HuH-7.5 (cell line): ENCODE data around the gene FCHSD2.
A peak's percentile ranks its signal among the peaks of the same experiment; 100 is the strongest.

Experiments used
- DNase-seq: peaks from one replicate; pipeline ENCODE4 v3.0.0; 2011; ENCODE audit warnings: low spot score

FCHSD2 gene

DNA sequence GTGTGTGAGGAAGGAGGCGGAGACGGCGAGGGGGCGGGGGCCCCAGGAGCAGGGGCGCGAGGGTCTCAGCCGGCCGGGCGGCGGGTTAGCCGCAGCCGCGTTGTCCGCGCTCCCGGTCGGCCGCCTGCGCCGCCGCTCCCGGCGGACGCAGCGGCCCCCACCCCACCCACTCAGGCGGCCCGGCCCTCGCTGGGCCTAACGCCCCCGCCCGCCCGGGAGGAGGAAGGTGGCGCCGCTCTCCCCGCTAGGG lies at the start of gene FCHSD2:
Gene FCHSD2, minus strand, starts transcription at position 191 of the 250 bp plus-strand sequence. CDS start 441 bp downstream, outside the sequence.
- DNase-seq = no peak

DNA sequence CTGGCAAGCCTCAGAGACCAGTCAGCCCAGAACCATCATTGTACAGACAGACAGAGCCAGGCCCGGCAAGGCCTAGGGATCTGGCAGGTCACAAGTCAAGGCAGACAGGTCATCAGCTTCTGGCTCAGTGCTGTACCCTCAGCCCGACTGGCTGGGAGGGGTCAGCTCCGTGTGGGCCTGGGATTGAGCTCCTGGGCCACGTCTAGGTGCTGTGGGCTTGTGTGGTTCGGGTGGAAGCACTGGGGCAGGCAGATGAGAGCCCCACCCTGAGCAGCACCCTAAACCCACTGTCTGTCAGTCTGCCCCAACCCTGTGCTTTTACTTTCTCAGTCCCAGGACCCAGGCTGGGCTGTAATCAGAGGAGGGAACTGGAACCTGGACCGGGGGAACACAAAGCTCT lies 49.0 kb upstream of the FCHSD2 start:
- DNase-seq = no peak

GRCh38 chr11:73190557-73190885 lies 48.4 kb upstream of the FCHSD2 start:
- no peak for DNase-seq

DNA sequence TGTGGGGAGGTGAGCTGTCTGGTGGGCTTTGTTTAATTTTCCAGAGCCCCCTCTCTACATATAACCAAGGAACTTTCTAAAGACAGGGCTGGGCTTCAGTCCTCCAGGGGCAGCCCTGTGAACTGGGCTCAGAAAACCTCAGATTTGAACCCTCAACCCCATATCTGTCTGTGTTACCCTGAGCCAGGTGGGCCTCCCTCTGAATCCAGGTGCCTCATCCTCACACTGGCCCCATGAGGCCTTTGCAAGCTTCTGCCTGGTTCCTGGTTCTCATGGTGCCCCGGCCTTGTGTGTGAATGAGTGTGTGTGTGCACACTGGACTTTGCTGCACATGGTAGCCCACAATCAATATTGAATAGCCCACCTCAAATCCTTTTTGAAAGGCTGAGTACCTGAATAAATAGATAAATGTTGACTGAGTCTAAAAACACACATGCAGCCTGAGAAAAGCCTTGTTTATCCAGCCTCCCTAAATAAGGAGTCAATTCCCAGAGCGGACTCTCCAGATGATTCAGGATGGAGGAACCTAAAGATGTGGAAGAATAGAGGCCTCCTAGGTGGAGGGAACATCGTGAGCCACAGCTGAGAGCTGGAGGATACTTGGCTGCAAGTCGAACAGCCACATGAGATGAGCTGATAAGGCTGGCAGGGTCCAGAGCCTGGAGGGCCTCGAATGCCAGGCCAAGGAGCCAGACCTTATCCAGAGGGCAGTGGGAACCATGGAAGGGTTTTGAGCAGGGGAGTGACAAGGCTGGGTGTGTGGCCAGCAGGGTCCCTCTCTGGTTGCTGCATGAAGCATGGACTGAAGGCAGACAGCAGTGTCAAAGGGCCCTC lies 47.8 kb upstream of the FCHSD2 start:
- no peak for DNase-seq

- no peak for DNase-seq
Measured at GRCh38 chr11:73189315-73189714, 47.2 kb upstream of the FCHSD2 start.

DNA sequence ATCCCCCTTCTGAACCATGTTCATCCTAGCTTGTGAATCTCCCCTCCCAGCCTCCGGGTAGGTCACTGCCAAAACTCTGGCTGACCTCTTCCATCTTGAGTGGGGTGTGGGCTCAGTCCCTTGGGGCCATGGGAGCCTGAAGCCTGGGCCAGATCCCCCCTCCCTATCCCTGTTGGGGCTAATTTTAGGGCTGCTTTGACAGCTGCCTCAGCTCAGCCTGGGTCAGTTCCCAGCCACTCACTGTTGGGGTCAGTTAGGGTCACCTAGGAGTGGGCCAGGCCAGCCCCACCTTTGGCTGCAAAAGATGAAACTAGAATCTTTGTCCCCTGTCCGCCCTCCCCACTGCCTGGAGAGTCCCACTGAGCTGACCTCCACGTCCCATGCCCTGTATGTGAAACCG lies 46.2 kb upstream of the FCHSD2 start:
- no peak for DNase-seq

- no peak for DNase-seq
Measured at GRCh38 chr11:73187854-73188253, 45.7 kb upstream of the FCHSD2 start.

- DNase-seq = no peak
Measured at GRCh38 chr11:73186886-73187285, 44.8 kb upstream of the FCHSD2 start.

- no peak for DNase-seq
Measured at GRCh38 chr11:73186294-73186850, 44.3 kb upstream of the FCHSD2 start.

- DNase-seq = no peak
Measured at GRCh38 chr11:73185680-73186293, 43.7 kb upstream of the FCHSD2 start.

DNA sequence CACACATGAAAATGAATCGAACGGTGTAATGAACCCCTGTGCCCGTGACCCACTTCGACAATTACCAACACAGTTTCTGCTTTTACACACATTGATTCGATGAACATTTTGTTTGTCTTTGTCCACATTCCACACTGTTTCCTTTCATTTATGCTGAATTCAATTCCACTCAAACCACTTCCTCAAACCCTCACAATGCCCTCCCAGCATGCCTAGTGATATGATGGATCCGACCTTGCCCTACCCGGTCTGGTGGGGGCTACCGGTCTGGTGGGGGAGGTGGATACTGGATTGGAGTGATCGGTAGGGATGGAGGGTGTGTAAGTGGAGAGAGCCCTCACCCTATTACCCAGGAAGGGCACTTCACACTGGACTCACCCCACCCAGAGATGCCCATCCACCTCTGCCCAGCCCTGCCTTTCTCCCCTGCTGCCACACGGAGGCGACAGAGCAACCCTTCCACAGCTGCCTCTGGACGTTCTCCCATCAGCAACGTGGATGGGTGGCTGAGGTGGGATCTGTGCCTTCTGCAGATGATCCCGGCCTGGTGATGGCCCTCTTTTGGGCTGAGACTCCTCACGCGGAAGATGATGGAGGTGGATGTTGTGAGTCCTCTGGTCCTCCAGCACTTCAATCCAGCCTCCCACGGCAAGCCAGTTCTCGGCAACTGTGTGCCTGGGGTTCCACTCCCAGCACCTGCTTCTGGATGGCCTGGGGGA lies 43.0 kb upstream of the FCHSD2 start:
- peak; percentile 63 for DNase-seq

GRCh38 chr11:73182824-73183321 lies 40.8 kb upstream of the FCHSD2 start:
- no peak for DNase-seq

- no peak for DNase-seq
Measured at GRCh38 chr11:73178681-73179080, 36.6 kb upstream of the FCHSD2 start.

DNA sequence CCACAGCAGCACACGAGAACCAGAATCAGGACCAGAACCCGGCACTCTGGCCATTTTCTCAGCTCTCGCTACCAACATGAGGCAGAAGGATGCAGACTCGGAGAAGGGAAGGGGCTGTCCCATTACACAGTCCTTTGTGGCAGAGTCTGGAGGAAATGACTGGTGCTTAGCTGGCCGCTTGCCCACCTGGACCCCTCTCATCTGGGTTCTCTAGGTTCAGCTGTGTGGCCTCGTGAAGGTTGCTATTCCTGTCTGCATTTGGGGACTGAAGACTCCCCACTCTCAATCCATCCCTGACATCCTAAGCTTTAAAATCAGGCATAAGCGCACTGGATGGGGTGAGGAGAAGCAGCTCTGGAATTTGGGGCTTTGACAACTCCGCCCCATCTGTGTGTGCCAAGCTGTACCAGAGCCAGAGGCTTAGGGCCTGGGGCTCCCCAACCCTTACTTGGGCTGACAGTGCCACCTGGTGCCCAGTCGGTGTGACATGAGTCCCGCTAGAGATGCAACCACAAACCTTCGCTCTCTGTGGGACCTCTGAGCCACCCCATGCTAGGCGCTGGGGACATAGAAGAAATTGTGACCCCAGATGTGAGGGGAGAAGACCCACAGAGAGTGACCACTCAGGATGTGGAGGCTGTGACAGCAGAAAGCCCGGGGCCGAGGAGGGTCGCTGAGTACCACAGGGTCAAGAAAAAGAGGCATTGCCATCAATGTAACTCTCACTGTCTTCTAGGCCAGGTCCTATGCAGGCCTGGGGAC lies 35.8 kb upstream of the FCHSD2 start:
- DNase-seq = peak; percentile 66

- no peak for DNase-seq
Measured at GRCh38 chr11:73177380-73177777, 35.3 kb upstream of the FCHSD2 start.

- DNase-seq = no peak
Measured at GRCh38 chr11:73176874-73177155, 34.7 kb upstream of the FCHSD2 start.

- DNase-seq = no peak
Measured at GRCh38 chr11:73176145-73176873, 34.2 kb upstream of the FCHSD2 start.

DNA sequence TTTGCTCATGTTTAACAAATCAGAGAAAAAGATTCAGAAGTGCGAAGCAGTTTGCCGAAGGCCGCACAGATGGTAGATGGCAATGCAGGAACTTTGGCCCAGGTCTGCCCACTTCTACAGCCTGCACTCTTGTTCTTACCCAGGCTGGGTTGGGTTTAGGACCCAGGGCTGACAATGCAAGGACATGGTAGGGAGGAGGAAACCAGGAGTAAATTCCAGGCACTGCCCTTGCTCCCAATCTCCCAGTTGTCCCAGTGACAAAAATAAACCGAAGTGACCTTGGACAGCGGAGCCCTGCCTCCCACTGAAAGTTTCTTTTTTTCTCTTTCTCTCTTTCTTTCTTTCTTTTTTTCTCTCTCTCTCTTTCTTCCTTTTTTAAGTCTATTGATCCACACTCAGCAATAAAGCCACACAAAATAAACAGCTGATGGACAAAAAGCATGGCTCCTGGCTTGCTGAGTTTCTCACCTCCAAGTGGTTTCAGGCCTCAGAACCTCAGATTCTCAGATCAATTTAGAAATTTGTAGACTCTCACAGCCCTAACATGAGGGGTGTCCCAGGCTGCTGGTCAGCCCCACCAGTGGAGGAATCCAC lies 33.5 kb upstream of the FCHSD2 start:
- DNase-seq = no peak

DNA sequence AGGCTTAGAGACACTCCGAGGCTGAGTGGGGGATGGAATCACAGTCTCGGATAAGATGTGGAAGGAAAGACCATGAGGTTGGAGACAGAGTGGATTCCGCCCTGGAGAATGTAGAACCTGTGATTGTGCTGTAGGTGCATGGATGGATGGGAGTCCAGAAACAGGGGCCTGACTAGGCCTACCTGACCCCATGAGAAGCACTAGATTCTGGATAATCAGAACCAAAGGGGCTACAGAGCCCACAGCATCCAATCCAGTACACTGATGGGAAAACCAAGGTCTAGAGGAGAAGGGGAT lies 32.3 kb upstream of the FCHSD2 start:
- DNase-seq = no peak

DNA sequence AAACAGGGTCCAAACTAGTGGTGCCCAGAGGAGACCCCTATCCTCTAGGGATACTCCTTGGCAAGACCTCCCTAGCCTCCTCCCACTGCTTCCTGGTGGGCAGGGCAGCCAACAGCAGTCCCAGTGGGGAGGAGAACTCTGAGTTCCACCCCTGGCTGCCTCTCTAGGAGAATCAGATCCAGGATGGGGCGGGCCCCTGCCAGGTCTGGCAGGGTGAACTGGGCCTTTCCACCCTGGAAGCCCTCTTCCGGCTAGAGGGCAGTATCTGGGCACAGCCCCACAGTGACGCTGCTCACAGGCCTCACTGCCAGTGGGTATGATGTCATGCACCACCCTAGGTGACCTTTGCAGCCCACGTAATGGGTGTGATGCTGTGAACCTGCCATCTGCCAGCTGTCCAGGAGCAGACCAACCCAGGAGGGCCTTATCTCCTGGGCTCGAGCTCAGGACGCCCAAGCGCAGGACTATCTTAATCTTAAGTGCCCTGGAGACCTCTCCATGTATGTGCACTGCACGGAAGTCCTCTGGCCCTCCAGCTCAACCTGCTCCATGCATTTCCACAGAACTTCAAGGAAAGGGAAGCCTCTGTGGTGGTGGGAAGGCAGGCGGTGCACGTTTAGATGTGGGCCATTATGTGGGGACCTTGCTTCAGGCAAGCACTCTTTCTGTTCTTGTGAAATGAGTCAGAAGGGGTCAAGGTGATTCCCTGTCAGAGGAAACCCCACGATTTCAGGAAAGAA lies 31.8 kb upstream of the FCHSD2 start:
- no peak for DNase-seq
